B cell (primary cell): ENCODE results near the gene BMAL2.

Source experiments
- EZH2 ChIP-seq: IDR thresholded peaks from 2 replicates; pipeline ENCODE4 v1.6.1; 2012; ENCODE audit warnings: borderline replicate concordance, low read depth, mild to moderate bottlenecking, moderate library complexity, low read length; ENCODE audit not compliant: insufficient read depth, poor library complexity, severe bottlenecking
- TF ChIP-seq, protein P1 (sequence below): fragments of 200-600 bp; IDR thresholded peaks from one replicate; pipeline ENCODE4 v1.8.0; 2022; ENCODE audit warnings: antibody characterized with exemption, mild to moderate bottlenecking

DNA sequence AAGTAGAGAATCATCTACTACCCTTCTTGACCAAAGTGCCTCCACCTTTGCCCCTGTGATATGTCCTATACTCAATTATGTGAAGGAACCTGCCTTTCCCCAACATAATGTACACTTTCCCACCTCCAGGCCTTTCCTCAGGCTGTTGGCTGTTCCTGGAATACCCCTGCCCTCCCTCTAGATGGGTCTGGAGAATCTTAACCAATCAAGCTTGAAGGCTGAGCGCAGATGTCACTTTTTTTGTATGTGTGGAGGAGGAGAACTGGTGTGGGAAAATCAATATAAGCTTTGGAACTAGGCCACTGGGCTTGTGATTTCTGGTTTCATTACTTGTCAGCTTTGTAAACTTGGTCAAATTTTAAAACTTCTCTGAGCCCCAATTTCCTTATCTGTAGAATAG is 4.7 kb downstream of the BMAL2 start:
- TF ChIP-seq, protein P1, sequence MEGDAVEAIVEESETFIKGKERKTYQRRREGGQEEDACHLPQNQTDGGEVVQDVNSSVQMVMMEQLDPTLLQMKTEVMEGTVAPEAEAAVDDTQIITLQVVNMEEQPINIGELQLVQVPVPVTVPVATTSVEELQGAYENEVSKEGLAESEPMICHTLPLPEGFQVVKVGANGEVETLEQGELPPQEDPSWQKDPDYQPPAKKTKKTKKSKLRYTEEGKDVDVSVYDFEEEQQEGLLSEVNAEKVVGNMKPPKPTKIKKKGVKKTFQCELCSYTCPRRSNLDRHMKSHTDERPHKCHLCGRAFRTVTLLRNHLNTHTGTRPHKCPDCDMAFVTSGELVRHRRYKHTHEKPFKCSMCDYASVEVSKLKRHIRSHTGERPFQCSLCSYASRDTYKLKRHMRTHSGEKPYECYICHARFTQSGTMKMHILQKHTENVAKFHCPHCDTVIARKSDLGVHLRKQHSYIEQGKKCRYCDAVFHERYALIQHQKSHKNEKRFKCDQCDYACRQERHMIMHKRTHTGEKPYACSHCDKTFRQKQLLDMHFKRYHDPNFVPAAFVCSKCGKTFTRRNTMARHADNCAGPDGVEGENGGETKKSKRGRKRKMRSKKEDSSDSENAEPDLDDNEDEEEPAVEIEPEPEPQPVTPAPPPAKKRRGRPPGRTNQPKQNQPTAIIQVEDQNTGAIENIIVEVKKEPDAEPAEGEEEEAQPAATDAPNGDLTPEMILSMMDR = no peak
- TF ChIP-seq EZH2 = no peak
